HG03139 (cell line): ENCODE measurements around the gene FYCO1.

Experiments used
- ATAC-seq: cut with Tn5 transposase; IDR thresholded peaks from one replicate; pipeline ENCODE4 v1.9.1; 2021; ENCODE audit not compliant: unreplicated experiment

The FYCO1 gene

DNA sequence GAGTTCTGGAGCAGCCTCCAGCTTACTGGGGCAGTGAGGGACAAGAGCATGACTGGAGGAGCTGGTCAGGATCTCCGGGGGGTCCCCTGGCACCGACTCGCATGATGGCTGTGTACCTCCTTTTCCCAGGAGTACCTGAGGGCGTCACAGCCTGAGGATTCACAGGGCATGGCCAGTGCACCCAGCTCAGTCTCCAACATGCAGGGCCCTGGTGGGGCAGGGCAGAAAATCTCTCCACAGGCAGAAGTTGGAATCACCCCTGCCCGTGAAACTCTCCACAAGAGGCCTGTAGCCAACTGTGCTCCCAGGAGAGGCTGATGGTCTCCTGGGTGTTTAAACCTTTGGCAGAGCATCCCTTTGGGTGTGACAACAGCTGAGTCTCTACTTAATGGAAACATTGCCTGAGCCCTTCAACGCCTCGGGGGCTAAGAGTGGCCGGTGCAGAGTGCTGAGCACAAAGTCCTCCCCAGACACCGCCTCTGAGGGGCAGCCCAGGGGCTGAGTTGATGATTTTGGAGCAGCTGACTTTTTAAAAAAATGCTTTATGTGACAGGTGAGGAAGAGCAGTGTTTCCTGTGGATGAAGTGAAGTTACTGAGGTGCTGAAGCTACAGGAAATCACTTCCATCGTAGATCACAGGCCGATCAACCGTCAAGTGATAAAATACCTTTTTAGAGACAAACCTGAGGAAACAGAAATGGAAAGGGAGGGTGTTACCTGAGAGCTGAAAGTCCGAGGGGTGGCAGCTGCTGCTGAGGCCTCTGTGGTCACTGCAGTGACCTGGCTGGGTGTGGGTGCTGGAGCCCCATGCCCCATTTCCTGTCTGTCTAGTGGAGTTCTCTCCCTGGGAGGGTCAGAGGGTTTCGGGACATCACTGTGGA is 74.2 kb downstream of the FYCO1 start:
- no peak for ATAC-seq

DNA sequence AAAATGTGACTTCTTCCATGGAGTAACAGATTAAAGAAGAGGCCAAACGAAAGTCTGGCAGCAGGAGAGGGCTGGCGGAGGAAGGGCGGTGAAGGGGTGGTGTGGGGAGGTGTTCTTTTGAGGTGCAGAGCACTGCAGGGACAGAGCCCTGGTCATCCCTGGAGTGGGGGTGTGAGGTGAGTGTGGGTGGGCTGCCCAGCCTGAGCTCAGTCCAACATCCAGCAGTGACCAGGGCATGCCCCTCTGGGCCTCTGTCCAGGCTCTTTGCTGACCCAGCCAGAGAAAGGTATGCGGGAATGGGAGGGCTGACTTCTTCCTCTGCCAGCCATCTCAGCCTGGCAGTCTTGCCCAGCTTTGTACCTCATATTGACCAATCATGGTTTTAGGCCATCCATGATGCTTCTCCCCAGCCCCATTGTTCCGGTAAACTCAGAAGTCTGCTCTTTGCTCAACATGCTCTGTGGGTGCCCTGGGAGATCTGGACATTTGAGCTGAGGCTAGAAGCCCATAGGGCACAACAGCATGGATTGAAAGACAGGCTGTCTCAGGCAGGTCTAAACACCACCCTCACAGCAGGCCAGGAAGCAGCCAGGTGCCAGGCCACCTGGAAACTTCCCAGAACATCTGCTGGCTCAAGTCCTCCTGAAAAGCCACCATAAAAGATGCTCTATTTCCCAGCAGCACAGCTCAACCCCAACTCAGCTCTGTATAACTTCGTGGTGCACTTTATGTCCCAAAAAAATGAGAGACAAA is 78.3 kb downstream of the FYCO1 start:
- no peak for ATAC-seq

DNA sequence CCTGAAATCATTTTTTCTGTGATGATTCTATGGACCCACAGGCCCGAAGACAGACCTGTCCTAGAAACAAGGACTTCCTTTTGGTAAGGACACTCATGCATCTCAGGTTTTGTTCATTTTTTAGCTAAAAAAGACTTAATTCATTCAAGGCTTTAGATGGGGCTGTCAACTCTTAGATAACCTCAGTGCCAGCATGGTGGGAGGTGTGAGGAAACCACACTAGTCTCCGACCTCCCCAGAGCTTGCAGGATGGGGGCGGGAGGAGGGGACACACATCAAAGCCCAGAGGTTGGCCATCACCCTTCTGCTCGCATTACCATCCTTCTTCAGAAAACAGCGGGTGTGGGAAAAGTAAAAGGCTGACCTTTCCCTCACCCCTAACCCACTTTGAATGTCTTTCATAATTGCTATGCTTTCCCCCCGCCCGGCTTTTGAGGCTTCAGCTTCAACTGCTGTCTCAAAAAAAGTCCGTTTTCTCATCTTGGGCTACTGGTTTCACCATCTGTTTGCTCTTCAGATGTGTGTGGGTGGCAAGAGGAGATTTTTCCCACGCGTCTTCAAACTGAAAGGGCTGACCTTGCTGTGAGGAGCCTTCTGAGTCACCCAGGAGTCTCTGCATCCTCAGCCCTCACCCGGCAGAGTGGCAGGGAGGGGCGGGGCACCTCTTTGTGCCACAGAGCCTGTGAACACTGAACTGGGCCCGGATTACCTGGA is 79.9 kb downstream of the FYCO1 start:
- peak; percentile 79 for ATAC-seq

DNA sequence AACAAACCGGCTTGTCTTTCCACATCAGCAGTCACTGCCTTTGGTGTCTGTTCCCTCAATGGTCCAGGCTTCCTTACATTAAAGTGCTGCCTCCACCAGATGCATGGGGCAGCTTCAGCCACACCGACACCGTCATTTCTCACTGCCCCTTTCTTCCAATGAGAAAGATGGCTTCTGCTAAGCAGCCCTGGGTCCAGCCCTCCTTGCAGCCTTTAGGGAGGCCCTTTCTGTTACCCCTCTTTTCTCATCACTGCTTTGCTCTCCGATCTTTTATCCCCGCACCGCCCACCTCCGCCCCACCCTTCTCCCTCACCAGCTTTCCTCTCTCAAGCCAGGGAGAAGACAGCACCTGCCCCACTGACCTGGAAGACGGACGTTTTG is 80.6 kb downstream of the FYCO1 start:
- no peak for ATAC-seq

DNA sequence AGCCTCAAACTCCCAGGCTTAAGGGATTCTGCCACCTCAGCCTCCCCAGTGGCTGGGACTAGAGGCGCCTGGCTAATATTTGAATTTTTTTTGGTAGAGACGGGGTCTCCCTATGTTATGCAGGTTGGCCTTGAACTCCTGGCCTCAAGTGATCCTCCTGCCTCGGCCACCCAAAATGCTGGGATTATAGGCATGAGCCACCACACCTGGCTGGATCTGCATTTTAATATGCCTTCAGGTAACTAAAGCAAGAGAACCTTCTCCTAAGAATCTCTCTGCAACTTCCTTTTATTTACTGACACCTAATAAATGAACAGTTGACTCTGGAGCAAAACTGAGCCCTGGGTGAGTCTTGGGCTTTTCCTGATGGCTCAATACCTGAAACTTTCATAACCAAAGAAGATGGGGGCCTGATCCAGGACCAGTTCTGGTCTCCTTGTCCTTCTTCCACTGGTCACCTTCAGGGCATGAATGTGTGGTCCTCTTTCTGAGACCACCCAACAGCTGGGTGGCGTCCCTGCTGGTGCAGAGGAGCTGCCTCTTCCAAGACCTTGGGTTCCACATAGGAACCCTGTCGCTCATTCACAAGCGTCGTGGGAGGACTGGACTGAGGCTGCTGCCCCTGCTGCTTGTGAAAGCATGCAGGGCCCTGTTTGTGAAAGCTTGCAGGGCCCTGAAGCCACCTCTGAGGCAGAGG is 81.1 kb downstream of the FYCO1 start:
- no peak for ATAC-seq

DNA sequence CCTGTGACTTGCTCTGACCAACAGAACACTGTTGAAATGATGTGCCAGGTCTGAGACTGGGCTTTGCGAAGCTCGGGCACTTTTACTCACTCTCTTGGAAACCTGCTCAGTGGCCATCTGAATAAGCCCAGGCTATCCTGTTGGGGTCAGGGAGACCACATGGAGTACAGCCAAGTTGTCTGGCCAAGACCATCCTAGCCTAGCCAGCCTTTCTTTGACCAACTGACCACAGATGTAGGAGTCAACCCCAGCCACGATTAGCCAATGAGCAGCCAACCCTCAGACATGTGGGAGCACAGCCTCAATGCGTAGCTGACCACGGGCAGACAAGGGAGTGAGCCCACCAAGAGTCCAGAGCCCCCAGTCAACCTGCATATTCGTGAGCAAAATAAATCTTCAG is 83.2 kb downstream of the FYCO1 start:
- no peak for ATAC-seq

DNA sequence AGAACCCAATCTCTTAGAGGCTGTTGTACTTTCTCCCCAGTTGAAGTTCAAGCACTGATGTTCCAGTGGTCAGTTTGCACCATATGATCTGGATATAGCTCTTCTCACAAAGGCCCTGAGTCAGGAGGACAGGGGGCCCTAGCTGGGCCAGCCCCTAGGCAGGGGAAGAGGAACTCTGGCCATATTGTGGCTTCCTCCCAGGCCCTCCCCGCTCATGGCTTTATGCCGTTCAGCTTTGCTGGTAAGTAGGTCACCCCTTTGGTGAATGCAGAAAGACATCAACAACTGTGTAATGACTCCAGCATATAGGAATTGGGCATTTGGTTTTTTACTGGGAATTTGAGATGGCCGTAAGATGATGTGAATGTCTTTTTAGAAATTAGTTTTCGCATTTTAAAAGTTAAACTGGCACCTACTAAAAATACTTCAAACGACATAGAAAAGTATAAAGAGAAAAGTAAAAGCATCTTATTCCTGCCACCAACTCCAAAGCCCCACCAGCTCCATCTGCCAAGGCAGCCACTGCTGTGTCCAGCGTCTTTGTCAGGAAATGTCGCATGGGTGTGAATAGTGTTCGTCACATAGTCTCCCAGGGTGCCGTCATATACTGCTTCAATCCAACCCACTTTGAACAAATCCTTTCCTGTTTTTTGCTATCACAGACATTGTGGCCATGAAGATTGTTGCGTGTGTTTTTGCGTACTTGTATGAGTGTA is 84.0 kb downstream of the FYCO1 start:
- ATAC-seq, result no peak

DNA sequence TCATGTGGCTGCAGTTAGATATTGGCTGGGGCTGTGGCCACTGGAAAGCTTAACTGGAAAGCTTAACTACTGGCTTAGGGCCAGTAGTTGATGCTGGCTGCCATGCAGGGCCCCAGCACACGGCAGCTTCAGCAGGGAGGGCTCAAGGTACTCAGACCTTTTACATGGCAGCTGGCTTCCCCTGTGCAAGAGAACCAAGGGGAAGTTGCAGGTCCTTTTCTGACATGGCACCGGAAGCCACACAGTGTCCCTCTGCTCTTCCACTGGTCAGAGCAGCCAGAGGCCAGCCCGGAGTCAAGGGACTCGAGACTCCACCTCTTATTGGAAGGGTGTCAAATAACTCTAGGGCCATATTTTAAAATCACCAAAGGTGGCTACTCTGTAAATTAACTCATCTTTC is 84.7 kb downstream of the FYCO1 start:
- no peak for ATAC-seq

DNA sequence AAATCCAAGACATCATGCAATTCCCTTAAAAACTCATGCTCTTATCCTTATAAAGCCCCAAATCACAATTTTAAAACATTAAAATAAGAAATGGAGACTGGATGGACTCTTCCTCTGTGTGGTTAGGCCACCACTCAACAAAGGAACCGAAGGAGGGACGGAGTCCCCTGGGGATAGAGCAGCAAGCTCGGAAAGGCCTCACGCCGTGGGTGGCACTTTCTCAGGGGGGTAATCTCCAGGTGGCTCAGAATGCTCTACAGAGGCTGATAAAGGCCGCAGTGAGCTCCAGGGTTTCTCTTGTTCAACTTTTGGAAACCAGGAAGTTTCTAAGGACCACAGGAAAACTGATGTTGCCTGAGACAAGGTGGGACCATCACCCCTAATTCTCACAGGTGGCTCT is 86.1 kb downstream of the FYCO1 start:
- no peak for ATAC-seq

DNA sequence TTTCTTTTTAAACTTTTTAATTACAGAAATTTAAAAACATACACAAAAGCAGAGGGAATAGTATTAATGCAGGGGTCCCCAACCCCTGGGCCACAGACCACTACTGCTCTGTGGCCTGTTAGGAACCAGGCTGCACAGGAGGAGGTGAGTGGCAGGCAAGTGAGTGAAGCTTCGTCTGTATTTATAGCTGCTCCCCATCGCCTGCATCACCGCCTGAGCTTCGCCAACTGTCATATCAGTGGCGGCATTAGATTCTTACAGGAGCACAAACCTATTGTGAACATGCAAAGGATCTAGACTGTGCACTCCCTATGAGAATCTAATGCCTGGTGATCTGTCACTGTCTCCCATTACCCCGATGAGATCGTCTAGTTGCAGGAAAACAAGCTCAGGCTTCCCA is 86.9 kb downstream of the FYCO1 start:
- ATAC-seq, result no peak

DNA sequence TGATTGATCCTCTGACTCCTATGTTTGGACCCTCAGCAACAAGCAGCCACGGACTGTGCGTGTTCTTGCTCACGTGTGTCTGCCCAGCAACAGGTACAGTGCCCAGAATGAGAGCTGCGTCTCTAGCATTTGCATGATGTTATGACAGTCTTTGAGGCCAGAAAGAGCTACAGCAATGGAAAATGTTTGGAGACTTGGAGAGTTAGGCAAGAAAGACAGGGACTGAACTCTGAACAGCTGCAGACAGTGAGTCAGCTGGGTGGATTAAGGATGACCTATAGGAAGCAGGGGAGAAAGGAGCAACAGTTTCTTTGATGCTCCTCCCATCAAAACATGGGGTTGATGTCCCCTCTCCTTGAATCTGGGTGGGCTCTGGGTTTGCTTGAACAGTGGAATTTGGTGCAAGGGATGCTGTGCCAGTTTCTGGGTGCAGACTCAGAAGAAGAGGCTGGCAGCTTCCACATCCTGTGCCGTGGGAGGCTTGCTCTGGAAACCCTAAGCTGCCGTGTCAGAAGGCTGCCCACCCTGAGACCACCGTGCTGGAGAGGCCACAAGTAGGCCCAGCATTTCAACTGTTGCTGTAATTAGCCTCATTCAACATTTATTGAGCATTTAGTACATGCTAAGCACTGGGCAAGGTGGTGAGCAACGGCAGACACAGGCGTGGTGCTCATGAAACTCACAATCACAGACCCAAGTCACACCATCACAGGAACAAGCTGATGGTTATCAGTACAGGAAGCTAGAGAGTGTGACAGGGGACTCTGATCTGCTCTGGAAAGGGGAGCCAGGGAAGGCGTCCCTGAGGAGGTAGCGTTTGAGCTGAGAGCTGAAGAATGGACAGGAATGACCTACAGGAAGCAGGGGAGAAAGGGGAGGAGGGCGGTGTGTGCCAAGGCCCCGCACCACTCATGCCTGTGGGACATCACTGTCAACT is 87.6 kb downstream of the FYCO1 start:
- ATAC-seq, result no peak

DNA sequence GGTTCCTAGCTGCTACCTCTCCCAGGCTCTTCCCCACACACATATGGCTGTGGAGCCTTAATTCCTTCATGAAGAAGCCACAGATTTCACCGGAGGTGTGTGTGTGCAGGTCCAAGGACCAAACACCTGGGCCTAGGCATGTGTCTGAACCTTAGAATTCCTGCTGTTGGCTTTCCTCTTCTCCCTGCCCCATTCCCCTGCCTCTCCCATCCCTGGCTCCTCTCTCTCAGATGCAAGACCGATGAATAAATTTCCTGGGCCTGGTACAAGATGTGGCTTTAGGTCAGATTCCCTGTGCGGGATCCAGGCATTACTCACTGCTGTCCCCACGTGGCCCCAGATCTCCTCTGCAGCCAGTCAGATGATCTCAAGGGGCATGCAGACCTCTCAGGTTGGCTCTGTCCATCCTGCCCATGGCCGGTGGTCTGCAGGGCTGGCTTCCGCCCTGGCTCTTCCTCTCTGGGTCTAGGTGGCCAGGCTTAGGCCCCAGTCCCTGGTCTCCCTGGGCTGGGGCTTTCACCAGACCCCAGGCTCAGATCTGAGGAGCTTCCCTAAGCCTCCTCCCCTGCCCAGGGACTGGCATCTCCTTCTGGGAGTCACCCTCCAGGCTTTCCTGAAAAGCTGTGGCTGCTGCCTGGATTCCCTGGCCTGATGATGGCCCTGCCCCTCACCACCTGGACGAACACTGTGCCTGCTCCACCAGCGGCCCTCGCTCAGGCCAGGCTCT is 88.8 kb downstream of the FYCO1 start:
- no peak for ATAC-seq

DNA sequence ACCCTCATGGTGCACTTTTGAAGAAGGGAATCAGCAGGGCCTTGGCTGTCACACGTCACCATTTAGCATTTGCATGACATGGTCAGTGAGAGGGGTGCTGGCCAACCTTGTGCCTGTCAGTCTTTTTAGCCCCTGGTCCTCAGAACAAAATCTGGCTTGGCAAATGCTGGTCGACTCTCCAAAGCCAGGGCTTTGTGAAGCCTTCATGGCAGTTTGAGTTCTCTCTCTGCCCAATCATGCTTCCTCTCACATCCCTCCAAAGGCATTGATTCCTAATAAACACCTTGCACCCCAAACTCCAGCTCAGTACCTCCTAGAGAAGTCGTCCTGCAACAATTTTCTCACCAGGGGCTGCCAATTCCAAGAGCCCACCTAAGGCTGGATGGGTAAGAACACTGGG is 89.9 kb downstream of the FYCO1 start:
- no peak for ATAC-seq

DNA sequence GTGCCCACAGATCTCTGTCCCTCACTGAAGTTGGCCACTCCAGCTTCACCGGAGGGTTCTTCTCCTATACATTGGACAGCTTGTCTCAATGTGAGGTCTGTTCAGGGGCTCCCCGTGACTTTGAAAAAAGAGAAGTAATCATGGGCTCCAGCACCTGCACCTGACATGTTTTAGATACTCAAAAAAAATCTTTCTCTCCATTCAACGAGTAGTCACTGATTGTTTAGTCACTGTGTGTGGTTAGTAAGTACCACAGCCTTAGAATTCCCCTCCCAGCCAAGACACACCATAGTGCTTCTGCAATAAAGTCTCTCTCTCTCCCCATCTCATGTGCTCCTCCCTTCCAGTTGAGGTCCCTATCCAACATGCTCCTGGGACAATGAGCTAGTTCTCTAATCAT is 90.7 kb downstream of the FYCO1 start:
- ATAC-seq, result no peak

DNA sequence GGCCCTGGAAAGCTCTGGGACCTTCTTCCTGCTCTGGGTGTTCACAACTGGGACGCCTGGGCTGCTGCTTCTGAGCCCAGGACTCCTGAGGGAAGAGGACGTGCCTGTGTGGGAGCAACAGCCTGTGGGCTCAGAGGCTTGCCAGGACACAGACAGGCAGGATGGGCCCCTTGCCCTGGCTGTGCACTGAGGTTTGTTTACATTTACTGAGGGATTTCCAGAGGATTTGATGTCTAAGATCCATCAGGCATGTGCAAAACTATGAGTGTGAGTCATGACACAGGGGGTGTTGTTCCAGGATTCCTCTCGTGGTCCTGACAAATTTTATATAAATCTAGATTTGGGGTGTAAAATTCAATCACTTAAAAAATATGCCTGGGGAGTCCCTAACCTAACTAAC is 98.7 kb downstream of the FYCO1 start:
- ATAC-seq, result no peak

DNA sequence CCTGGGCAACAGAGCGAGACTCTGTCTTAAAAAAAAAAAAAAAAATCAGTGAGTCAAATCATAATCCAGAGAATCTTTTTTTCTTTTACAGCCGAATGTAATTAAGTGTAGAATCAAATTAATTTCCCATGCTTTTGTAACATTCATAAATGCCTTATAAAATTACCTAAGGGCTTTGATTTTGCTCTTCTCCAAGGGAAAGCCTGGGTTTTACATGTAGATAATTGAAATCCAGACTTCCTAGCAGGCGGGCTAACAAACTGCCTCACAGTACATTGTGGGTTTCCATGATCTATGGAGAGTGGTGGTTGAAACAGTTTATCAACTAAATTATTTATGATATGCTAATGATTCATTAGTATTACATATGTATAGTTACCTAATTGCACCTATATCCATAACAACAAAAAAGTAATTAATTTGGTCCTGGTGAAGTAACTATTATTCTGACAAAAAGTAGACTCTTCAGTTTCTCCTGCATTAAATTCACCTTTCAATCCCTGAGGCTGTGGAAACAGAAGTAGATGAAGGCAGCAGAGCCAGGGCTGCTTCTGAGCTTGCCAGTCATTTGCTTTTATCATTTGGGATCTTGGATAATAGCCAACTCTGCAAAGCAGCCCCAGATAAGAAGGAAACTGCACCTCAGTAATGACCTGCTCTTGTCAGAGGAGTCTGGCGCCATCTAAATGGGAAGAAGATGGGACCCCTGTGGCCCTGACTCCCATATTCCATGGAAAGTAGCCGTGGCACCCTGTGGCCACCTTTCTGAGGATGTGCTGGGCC is 99.7 kb downstream of the FYCO1 start:
- ATAC-seq, result no peak

DNA sequence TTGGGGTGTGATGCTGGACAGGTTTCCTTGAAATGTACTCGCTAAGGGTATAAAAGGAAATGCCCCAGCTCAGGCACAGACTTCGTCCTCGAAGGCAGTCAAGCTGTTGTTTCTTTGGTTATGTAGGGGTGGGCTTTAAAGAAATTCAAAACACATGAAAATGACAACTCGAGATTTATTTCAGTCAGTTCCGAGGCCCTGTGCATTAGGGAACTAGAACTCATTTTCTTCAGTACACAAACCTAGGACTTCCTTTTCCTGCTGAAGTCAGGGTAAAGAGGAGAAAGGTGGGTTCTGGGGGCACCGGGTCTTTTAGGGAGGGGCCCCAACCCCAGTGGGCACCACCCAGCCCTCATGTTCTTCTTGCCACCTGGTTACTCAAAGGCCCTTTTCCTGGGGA is 101.6 kb downstream of the FYCO1 start:
- no peak for ATAC-seq

DNA sequence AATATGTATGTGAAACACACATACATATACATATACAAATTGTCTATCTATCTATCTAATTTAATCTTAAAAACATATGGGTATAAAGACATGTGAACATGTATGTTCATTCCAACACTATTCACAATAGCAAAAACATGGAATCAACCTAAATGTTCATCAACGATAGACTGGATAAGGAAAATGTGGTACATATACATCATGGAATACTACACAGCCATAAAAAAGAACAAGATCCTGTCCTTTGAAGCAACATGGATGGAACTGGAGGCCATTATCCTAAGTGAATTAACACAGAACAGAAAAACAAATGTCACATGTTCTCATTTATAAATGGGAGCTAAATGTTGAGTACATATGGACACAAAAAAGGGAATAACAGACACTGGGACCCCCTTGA is 103.5 kb downstream of the FYCO1 start:
- no peak for ATAC-seq
